HG03460 (cell line): ENCODE data around the gene ASPHD2.

ENCODE experiments used
- ATAC-seq: cut with Tn5 transposase; IDR thresholded peaks from one replicate; pipeline ENCODE4 v1.9.1; 2021; ENCODE audit not compliant: unreplicated experiment

ASPHD2 gene

DNA sequence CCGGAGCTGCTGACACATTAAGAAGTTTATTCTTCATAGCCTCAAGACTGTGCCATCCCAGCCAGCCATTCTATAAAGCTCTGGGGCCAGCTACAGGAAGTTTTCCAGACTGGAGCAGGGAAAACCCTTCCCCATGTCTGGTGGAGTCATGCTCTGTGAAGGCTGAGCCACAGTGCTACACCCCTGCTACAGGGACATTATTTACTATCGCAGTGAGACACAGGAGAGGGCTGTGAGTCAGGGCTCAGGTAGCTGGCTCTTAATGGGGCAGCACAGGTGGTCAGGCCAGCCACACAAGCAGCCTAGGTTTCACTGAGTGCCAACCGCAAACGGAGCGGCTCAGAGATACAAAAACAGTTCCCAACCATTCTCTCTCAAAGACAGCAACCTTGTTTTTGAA is 42.5 kb downstream of the ASPHD2 start:
- no peak for ATAC-seq

DNA sequence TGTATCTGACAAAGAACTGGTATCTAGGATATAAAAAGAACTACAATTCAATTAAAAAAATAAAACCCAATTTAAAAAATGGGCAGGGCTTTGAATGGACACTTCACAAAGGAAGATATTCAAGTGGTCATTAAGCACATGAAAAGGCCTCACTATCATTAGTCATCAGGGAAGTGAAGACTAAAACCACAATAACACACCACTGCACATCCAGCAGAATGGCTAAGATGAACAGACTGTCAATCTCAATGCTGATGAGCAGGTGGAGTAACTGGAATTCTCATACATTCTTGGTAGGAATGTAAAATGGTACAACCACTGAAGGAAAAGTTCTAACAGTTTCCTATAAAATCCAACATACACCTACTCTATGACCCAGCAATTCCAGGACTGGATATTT is 45.6 kb downstream of the ASPHD2 start:
- no peak for ATAC-seq

DNA sequence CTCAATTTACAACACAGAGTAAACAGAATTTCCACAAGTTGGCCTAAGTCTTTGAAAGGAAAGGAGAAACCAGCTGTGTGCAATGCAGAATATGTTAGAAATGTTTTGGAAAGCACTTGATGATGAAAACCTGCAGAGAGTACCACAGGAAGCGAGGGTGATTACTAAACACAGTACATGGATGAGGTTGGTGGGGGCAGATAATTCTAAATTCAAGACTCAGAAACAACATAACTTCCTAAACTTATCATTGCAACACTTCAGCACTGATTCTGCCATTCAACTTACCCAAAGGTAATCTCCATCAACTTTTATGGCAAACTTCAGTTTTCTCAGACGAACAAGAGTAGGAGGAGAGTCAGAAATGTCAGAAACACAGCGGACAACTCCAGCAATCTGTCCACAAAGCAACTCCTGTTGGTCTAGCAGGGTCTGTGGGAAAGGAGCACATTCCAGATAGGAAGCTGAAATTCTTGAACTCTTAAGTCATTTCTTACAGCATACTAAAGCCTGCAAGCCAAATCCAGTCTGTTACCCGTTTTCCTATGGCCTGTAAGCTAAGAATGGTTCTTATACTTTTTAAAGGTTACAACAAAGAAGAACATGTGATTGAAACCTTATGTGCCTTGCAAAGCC is 47.8 kb downstream of the ASPHD2 start:
- ATAC-seq: no peak

DNA sequence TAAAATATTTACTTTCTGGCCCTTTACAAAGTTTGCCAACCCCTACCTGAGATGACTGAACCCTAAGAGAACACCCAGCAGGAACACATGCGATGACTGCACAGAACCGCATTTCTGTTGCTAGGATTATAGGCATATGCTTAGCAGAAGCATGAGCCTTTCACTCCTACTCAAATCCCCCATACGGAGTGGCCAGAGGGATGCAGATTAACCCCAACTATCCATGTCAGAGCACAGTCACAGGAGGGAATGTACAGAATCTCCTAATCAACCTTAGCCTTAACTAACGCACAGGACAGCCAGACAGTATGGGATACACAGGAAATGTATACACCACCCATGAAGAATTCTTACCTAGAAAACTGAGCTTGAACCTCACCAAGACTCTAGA is 48.3 kb downstream of the ASPHD2 start:
- ATAC-seq: no peak

DNA sequence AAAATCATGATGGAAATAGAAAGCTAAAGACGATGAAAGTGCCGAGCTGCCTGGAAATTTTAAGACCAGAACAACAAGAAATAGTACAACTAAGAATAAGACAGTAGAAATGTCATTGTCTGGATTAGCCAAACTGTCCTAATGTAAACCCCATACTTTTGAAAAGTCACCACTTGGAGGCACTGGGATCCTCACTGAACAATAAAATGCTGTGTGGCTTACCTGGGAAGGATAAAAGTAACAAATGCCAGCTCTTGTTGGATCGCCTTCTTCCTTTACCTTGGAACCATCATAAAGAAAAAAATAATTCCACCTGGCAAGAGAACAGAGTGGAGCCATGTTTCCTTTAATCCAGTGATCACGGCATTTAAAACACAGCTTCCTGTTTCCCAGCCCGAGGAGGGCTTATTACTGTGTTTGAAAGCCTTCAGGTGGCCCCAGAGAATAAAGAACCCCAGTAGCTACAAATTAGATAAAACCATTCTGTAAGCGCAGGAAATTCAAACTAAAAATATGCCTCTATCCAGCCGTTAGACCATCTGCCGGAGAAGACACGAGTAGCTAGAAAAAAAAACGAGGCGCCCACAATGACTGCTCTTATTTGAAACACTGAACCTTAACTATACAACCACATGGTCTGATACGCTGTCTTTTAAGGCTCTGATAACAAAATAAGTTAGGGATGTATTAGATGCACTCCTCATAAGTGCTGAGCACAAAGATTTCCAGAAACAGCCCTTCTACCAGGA is 50.2 kb downstream of the ASPHD2 start:
- no peak for ATAC-seq

DNA sequence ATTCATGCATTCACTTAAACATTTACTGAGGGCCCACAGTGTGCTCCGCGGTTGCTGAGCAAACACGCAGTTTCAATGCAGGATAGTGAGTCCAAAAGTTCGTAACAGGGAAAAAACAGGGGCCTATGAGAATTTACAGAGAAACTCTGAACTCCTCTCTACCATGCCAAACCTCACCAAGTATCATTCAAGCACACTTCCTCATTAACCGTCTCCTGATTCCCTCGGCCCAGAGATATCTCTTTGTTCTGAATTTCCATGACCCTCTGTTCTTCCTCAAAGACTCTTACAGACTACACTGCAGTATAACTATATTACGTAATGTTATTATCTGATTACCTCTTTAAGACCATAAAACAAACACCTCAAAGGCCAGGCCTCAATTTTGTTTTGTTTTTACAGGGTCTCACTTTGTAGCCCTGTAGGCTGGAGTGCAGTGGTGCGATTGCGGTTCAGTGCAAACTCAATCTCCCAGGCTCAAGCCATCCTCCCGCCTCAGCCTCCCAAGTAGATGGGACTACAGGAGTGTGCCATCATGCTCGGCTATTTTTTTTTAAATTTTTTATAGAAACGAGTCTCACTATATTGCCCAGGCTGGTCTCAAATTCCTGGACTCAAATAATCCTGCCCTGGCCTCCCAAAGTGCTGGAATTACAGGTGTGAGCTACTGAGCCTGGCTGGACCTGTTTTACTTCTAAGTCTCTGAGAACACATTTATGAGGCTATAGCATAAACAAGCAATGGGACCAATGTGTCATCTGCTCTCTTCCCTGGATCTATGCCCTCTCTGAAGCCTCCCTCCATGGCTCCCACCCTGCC is 50.9 kb downstream of the ASPHD2 start:
- ATAC-seq: no peak

GRCh38 chr22:26480611-26480932 is 51.5 kb downstream of the ASPHD2 start:
- no peak for ATAC-seq

DNA sequence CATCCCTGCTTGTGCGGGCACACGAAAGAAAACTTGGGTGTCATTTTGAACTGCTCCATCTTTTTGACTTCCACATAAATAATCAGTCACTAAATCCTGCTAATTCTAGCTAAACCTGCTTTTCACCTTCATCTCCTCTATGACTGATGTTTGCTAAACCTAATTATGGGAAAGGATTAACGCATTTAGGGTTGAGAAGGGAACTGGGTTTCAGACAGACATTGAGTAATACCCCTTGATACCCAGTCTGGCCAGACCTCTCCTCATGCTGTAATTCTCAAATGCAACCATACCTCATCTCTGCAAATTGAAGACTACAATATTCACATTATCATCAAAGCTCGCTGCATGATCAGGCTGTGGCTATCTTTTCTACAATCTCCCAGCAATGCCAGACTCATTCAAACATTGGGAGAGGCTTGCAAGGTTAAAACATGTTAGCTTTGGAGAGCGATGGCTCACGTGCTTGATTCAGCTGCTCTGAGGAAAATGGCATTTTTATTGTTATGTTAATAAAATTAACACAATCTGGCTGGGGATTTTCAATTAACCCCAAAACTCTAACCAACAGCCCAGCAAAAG is 52.1 kb downstream of the ASPHD2 start:
- no peak for ATAC-seq

- ATAC-seq: no peak
These were observed 52.6 kb downstream of the ASPHD2 start for GRCh38 chr22:26481694-26482093.

- no peak for ATAC-seq
These were observed 53.1 kb downstream of the ASPHD2 start for GRCh38 chr22:26482161-26482560.

GRCh38 chr22:26483043-26483438 is 54.0 kb downstream of the ASPHD2 start:
- no peak for ATAC-seq

DNA sequence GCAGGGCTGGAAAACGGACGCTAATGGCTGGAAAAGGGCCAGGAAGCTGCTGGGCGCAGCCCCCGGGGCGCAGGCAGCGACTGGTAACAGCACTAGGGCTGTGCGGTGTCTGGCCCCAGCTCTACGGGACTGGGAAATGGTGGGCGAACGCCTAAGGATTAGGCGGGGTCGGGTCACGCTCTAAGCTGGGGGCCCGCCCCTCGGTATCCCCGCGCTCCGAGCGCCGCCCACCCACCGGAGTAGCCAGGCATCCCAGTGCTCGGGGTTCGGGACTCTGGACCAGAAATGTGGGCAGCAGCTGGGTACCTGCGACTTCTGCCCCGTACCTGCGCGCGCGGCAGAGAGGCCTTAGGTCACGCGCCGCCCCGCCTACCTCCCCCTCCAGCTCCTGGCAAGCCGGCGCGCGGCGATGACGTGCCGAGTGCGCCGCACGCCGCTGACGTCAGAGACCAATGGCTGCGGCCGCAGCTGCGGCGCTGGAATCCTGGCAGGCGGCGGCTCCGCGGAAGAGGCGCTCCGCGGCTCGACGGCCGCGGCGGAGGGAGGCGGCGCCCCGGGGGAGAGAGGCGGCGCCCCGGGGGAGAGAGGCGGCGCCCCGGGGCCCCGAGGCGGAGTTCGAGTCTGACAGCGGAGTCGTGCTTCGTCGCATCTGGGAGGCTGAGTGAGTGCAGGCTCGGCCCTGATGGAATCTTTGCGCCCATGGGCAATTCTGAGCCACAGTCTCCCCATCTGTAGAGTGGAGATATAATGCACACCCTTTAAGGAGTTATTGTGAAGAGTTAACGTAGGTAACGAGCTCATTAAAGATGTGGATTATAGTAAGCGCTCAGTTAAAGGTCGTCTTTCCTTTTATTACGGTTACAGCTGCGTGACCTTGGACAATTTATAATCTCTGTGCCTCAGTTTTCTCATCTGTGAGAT is 54.6 kb downstream of the ASPHD2 start, which contains the start of the genes HPS4 and SRRD:
Gene HPS4, minus strand, starts transcription at position 345 of the 921 bp plus-strand sequence. CDS start 2,021 bp downstream, outside the sequence.
Gene SRRD, plus strand, starts transcription at position 439 of the 921 bp plus-strand sequence. Its CDS starts 14 bp downstream, at position 453.
- ATAC-seq: peak; percentile 62

- ATAC-seq: no peak
These were observed 55.3 kb downstream of the ASPHD2 start for GRCh38 chr22:26484360-26484706.

DNA sequence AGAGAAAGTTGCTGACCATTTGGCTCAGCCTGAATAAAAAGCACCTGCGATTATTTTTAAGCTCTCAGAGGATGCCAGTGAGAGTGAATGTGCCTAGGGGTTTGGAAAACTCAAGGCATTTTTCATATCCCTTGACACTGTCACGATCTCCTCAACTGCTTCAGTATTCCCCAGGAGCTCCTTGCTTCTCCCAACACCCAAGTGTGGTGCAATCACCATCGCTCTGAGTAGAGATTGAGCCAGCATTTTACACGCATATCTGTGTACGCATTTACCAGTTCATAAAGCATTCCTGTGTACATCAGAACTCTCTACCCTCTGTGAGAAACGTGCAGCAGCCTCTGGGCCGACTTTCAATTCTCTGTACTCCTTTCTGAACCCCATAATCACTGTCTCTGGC is 56.0 kb downstream of the ASPHD2 start:
- no peak for ATAC-seq

DNA sequence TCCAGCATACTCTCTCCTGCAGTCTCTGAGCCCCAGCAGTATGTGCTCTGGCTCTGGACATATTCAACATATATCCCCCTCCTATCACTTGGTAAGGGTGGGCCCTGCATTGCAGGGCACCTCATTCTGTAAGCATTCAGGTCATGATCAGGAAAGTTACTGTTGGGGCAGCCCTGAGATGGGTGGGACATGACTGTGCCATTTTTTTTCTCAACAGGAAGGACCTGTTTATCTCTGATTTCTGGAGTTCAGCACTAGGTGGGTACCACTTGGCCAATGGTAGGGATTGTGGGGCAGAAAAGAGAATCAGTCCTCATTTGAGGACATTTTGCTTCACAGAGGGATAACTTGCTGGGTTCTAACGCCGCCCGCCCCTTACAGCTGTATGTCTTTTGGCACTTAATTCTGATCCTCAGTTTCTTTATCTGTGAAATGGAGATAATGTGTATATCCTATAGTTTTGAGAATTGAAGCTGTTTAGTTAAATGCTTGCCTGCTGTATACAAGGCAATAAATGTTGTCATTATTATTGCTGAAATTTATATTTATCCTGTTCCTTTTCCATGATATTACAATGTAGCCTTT is 56.8 kb downstream of the ASPHD2 start:
- no peak for ATAC-seq

- no peak for ATAC-seq
These were observed 57.3 kb downstream of the ASPHD2 start for GRCh38 chr22:26486394-26486793.

DNA sequence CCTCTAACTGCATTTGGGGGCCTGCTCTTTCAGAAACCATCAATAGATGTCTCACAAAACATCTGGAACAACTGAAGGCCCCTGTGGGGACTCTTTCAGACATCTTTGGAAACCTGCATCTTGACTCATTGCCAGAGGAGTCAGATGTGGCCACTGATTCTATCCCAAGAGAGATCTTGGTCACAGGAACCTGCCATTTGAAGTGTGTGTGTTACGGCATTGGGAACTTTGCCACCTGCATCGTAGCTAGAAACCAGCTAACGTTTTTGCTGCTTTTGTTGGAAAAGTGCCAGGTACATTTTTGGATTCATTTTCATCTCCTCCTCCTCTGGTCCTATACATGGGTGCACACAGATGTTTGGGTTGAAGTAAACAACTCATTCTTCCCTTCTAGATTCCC is 58.9 kb downstream of the ASPHD2 start:
- ATAC-seq: no peak

DNA sequence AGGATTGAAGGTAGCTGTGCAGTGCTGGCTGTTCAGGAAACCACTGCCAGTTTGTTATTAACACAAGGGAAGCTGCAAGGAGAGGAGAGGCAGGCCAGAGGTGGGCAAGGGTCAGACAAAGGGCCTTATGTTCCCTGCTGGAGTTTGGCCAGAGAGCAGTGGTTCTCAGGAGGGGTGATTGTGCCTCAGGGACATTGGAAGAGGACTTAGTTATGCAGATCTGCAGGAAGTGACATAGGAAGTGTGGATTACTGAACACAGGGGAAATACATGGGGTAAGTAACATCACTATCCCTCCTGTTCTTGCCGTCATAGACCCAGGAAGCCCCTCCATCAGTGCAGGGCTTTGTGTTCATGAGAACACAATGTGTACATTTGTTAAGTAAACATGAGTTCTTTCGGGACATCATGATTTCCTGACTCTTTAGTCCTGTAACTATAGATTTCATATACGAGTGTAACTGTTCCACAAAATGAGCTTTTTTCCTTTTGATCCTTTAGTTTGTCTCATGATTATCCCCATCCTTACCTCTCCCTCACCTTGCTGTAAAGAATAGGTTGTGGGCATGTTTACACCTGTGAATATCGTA is 60.5 kb downstream of the ASPHD2 start:
- no peak for ATAC-seq

DNA sequence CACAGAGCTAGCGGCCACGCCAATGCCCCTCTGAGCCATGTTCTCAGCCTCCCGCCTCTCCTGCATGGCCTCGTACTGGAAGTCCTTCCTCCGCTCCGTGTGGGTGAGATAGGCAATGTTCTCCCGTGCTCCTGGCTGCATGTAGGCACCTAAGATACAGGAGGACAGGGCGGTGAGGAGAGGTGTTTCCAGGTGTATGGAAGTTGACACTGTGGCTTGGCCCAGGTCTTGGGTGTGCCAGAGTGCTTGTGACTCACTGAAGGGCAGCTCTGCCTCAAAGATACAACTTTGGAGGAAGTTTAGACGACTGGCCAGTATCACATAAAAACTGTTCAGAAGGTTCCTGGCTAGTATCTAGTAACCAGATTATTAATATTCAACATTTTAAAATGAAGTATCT is 63.2 kb downstream of the ASPHD2 start:
- no peak for ATAC-seq

DNA sequence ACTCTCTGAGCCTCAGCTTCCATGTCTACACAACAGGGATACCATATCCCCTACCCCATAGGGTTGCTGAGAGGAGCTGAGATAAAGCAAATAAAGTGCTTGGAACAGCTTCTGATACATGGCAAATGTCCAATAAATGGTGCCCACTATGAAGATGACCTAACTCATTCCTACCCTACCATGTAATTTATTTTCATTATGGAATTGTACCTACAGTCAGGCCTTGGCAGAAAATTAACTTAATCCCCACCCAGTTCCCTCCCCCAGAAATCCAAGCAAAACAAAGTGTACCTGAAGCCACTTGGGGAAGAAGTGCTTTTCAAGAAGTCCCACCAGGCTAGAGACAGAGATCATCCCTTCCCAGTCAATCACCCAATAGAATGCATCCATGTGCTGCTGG is 65.4 kb downstream of the ASPHD2 start:
- ATAC-seq: no peak
